Measurements from ENCODE around the gene SORCS2.

The SORCS2 gene

GRCh38 chr4:7243609-7244330 lies 51.4 kb downstream of the SORCS2 start:
- no peak overlapping the region for H3K27ac ChIP-seq
- TF ChIP-seq CTCF (conservative IDR thresholded peaks at IDR 0.05), result no peak

- H3K27ac ChIP-seq, result no peak overlapping the region
- TF ChIP-seq CTCF (conservative IDR thresholded peaks at IDR 0.05), result no peak
Measured at GRCh38 chr4:7244331-7244665, 52.0 kb downstream of the SORCS2 start.

- H3K27ac ChIP-seq, result no peak overlapping the region
- no peak for TF ChIP-seq CTCF (conservative IDR thresholded peaks at IDR 0.05)
Measured at GRCh38 chr4:7244751-7245320, 52.5 kb downstream of the SORCS2 start.

- no peak overlapping the region; the same call in 1 of the 2 replicates for H3K27ac ChIP-seq
- no peak for TF ChIP-seq CTCF (conservative IDR thresholded peaks at IDR 0.05)
Measured at GRCh38 chr4:7247521-7247920, 55.2 kb downstream of the SORCS2 start.

- no peak overlapping the region; the same call in 1 of the 2 replicates for H3K27ac ChIP-seq
- no peak for TF ChIP-seq CTCF (conservative IDR thresholded peaks at IDR 0.05)
Measured at GRCh38 chr4:7247946-7248345, 55.6 kb downstream of the SORCS2 start.

GRCh38 chr4:7248857-7249256 lies 56.5 kb downstream of the SORCS2 start:
- H3K27ac ChIP-seq, result no peak overlapping the region
- TF ChIP-seq CTCF (conservative IDR thresholded peaks at IDR 0.05), result no peak

- H3K27ac ChIP-seq, result no peak overlapping the region
- no peak for TF ChIP-seq CTCF (conservative IDR thresholded peaks at IDR 0.05)
Measured at GRCh38 chr4:7251321-7251720, 59.0 kb downstream of the SORCS2 start.
